K562 (cell line): ENCODE results near the gene EP300. TPM values are rescaled to one million over a fixed set of nuclear protein-coding genes. Genes with fewer than 3 reads are reported as not detected.

Experiments
- BRCA1 ChIP-seq, 2 experiments: fragments of 450-650 bp in 1 of 2; sonication (generic) in 1 of 2; formaldehyde crosslinking in 1 of 2; IDR thresholded peaks; 2 replicates each; pipeline versions ENCODE4 v1.5.0 to v1.6.1; 2017 to 2020; ENCODE audit warnings: mild to moderate bottlenecking in 1 of 2, missing genetic modification reagents in 1 of 2
- CGGBP1 ChIP-seq: fragments of 250-450 bp; sonication (Bioruptor Pico); IDR thresholded peaks from 2 replicates; pipeline ENCODE4 v1.9.0; 2021; ENCODE audit warnings: mild to moderate bottlenecking
- ELK3 ChIP-seq: fragments of 450-650 bp; formaldehyde crosslinking; IDR thresholded peaks from 2 replicates; pipeline ENCODE4 v1.4.0; 2020; ENCODE audit warnings: mild to moderate bottlenecking
- HNRNPUL1 ChIP-seq: fragments of 200-400 bp; formaldehyde crosslinking; IDR thresholded peaks from 2 replicates; pipeline ENCODE4 v1.6.1; 2017; ENCODE audit warnings: low read length
- MAZ ChIP-seq, 2 experiments: fragments of 450-650 bp in 1 of 2; sonication (generic) in 1 of 2; formaldehyde crosslinking; IDR thresholded peaks in 1 of 2; conservative IDR thresholded peaks in 1 of 2; 2 replicates each; pipeline versions ENCODE4 v1.4.0 to v1.5.0; 2020; ENCODE audit warnings: mild to moderate bottlenecking in 1 of 2, missing genetic modification reagents in 1 of 2
- PML ChIP-seq: IDR thresholded peaks from 2 replicates; pipeline ENCODE4 v1.6.1; 2012; ENCODE audit warnings: low read length, inconsistent platforms
- RBM15 ChIP-seq: fragments of 200-400 bp; formaldehyde crosslinking; IDR thresholded peaks from 2 replicates; pipeline ENCODE4 v1.6.1; 2018; ENCODE audit warnings: mild to moderate bottlenecking, low read length, moderate library complexity; ENCODE audit not compliant: insufficient read depth
- REST ChIP-seq, 2 experiments: fragments of 450-650 bp; formaldehyde crosslinking in 1 of 2; IDR thresholded peaks; 2 replicates each; pipeline versions ENCODE4 v1.4.0 to v1.6.1; 2014 to 2020; ENCODE audit warnings: mild to moderate bottlenecking in 2 of 2, borderline replicate concordance in 1 of 2, low read depth in 1 of 2
- SAP30 ChIP-seq: fragments of 200-600 bp; sonication (generic); IDR thresholded peaks from 2 replicates; pipeline ENCODE4 v1.6.1; 2012; ENCODE audit warnings: borderline replicate concordance, low read depth, mild to moderate bottlenecking, moderate library complexity, low read length, control low read depth, inconsistent platforms; ENCODE audit not compliant: insufficient read depth, poor library complexity, severe bottlenecking
- SNIP1 ChIP-seq: fragments of 450-650 bp; IDR thresholded peaks from 2 replicates; pipeline ENCODE4 v1.7.1; 2017; ENCODE audit warnings: low read depth, mild to moderate bottlenecking
- STAT5A ChIP-seq: IDR thresholded peaks from 2 replicates; pipeline ENCODE4 v1.6.1; 2012; ENCODE audit warnings: low read length, inconsistent platforms, borderline replicate concordance
- TCF7 ChIP-seq: sonication (generic); IDR thresholded peaks from 2 replicates; pipeline ENCODE4 v1.6.1; 2016; ENCODE audit warnings: antibody characterized with exemption, borderline replicate concordance
- YY1 ChIP-seq, 3 experiments: IDR thresholded peaks; 2 replicates each; pipeline ENCODE4 v1.6.1; 2011; ENCODE audit warnings: low read length in 2 of 3, mild to moderate bottlenecking in 2 of 3, moderate library complexity in 2 of 3, borderline replicate concordance in 1 of 3, control low read depth in 1 of 3, low read depth in 1 of 3; ENCODE audit not compliant: insufficient read depth in 3 of 3, insufficient replicate concordance in 2 of 3, control insufficient read depth in 1 of 3, insufficient read length in 1 of 3; ENCODE audit errors: extremely low read depth in 1 of 3
- ZNF121 ChIP-seq: sonication (generic); formaldehyde crosslinking; conservative IDR thresholded peaks from 2 replicates; pipeline ENCODE4 v1.8.0; 2022; ENCODE audit warnings: missing genetic modification reagents
- ZNF217 ChIP-seq: sonication (generic); formaldehyde crosslinking; IDR thresholded peaks from 2 replicates; pipeline ENCODE4 v1.8.0; 2022; ENCODE audit warnings: mild to moderate bottlenecking, missing genetic modification reagents
- polyA plus RNA-seq, 8 experiments: library from polyadenylated mRNA; depleted of rRNA in 4 of 8; stranded (reverse) in 5 of 8; unstranded in 3 of 8; fragments of >200 nt; fragmentation: Nextera tagmentation in 2 of 8; fragmentation: Illumina TruSeq in 1 of 8; extraction: Ambion mirVana in 2 of 8; extraction: Trizol in 1 of 8; gene quantifications; 2 replicates each; pipeline versions ENCODE4 v1.2.1 to v1.2.3, GENCODE V29; 2011 to 2014; ENCODE audit warnings: inconsistent platforms in 1 of 8, missing spikeins in 1 of 8
- total RNA-seq, 7 experiments: library from RNA; depleted of rRNA in 6 of 7; stranded (reverse); fragments of >200 nt in 6 of 7; fragmentation: Illumina TruSeq in 2 of 7; extraction: Trizol in 2 of 7; gene quantifications; 2 replicates each; pipeline versions ENCODE4 v1.2.1 to v1.2.3, GENCODE V29; 2011 to 2021; ENCODE audit warnings: low replicate concordance in 1 of 7

The EP300 gene
- total and polyA plus RNA-seq, 9 of the 15 experiments (the other 6 are each of a cell fraction or from before 2014, with no cell fraction given) = 2.2 to 28.6 (median 10.9) TPM

- peak; percentile 3; the same call in 1 of the 2 replicates for TF ChIP-seq REST (IDR thresholded peaks at IDR 0.05; ENCODE audit: borderline replicate concordance)
- peak; percentile 36; the same call in 1 of the 2 replicates for TF ChIP-seq REST (CRISPR knock-in tag; IDR thresholded peaks at IDR 0.05; ENCODE audit: low read depth)
- TF ChIP-seq MAZ (CRISPR knock-in tag; conservative IDR thresholded peaks at IDR 0.05 in 1 of 2, IDR thresholded peaks at IDR 0.05 in 1 of 2) = peak; percentile 80 to 88
- TF ChIP-seq STAT5A = no peak
- TF ChIP-seq SNIP1 = no peak
- TF ChIP-seq TCF7 = no peak
- no peak for TF ChIP-seq ZNF121 (CRISPR knock-in tag)
- TF ChIP-seq BRCA1 (IDR thresholded peaks at IDR 0.05) = no peak
- no peak for TF ChIP-seq BRCA1 (CRISPR knock-in tag; IDR thresholded peaks at IDR 0.05)
- no peak for TF ChIP-seq ELK3 (CRISPR knock-in tag)
- TF ChIP-seq RBM15 = no peak
- TF ChIP-seq SAP30 = no peak
- TF ChIP-seq CGGBP1 (CRISPR knock-in tag) = no peak
- no peak for TF ChIP-seq HNRNPUL1
- no peak for TF ChIP-seq ZNF217 (CRISPR knock-in tag)
- peak; percentile 70 to 97 (median 92) for TF ChIP-seq YY1 (IDR thresholded peaks at IDR 0.05; ENCODE audit: borderline replicate concordance in 1 of 3, control insufficient read depth in 1 of 3, extremely low read depth in 1 of 3, insufficient read depth in 3 of 3, insufficient read length in 1 of 3, insufficient replicate concordance in 2 of 3, low read depth in 1 of 3, low read length in 2 of 3)
- peak; percentile 72 for TF ChIP-seq PML
Measured at GRCh38 chr22:41091132-41092022, 1.0 kb upstream of the EP300 start (continued).
